GM23248 (cell line): ENCODE data around the gene FSTL4. TPM values are rescaled to one million over a fixed set of nuclear protein-coding genes. Genes with fewer than 3 reads are reported as not detected.

ENCODE experiments used
- DNase-seq: peaks from one replicate; pipeline ENCODE4 v3.0.0-alpha.2; 2015
- H2AFZ ChIP-seq: fragments of 200-600 bp; sonication (generic); 2 replicates; pipeline ENCODE4 v1.6.1; 2016; ENCODE audit warnings: antibody characterized with exemption
- H3F3A ChIP-seq: fragments of 200-600 bp; sonication (generic); 2 replicates; pipeline ENCODE4 v1.6.1; 2016; ENCODE audit warnings: mild to moderate bottlenecking, antibody characterized with exemption, mixed run types; ENCODE audit not compliant: insufficient read depth
- H3K27ac ChIP-seq: fragments of 200-600 bp; sonication (generic); 2 replicates; pipeline ENCODE4 v1.5.1; 2016; ENCODE audit warnings: mild to moderate bottlenecking
- H3K27me3 ChIP-seq: fragments of 200-600 bp; sonication (generic); replicated peaks from 2 replicates; pipeline ENCODE4 v1.6.1; 2016; ENCODE audit warnings: mild to moderate bottlenecking; ENCODE audit not compliant: insufficient read depth
- H3K36me3 ChIP-seq: fragments of 200-600 bp; sonication (generic); 2 replicates; pipeline ENCODE4 v1.6.1; 2016; ENCODE audit warnings: low read depth, mild to moderate bottlenecking
- H3K4me1 ChIP-seq: fragments of 200-600 bp; sonication (generic); 2 replicates; pipeline ENCODE4 v1.6.1; 2016; ENCODE audit warnings: mild to moderate bottlenecking; ENCODE audit not compliant: insufficient read depth
- H3K4me2 ChIP-seq: fragments of 200-600 bp; sonication (generic); one replicate; pipeline ENCODE4 v1.6.1; 2016; ENCODE audit warnings: mild to moderate bottlenecking; ENCODE audit not compliant: unreplicated experiment
- H3K4me3 ChIP-seq: fragments of 200-600 bp; sonication (generic); 2 replicates; pipeline ENCODE4 v1.5.1; 2016; ENCODE audit warnings: mild to moderate bottlenecking
- H3K79me2 ChIP-seq: fragments of 200-600 bp; sonication (generic); 2 replicates; pipeline ENCODE4 v1.6.1; 2016; ENCODE audit warnings: mild to moderate bottlenecking; ENCODE audit not compliant: insufficient read depth
- H3K9ac ChIP-seq: fragments of 200-600 bp; sonication (generic); 2 replicates; pipeline ENCODE4 v1.6.1; 2016; ENCODE audit warnings: mild to moderate bottlenecking
- H3K9me2 ChIP-seq: fragments of 200-600 bp; sonication (generic); 2 replicates; pipeline ENCODE4 v1.6.1; 2016; ENCODE audit warnings: mixed run types, mild to moderate bottlenecking, moderate library complexity; ENCODE audit not compliant: insufficient read depth
- H3K9me3 ChIP-seq: fragments of 200-600 bp; sonication (generic); one replicate; pipeline ENCODE4 v1.6.1; 2017; ENCODE audit warnings: low read depth
- H4K20me1 ChIP-seq: fragments of 200-600 bp; sonication (generic); 2 replicates; pipeline ENCODE4 v1.6.0; 2016; ENCODE audit not compliant: insufficient read depth
- EZH2 ChIP-seq: fragments of 200-600 bp; sonication (generic); IDR thresholded peaks from 2 replicates; pipeline ENCODE4 v1.6.1; 2018; ENCODE audit warnings: antibody characterized with exemption, mild to moderate bottlenecking; ENCODE audit not compliant: insufficient read depth, poor library complexity, severe bottlenecking
- EZH2phosphoT487 ChIP-seq: fragments of 200-600 bp; sonication (generic); IDR thresholded peaks from 2 replicates; pipeline ENCODE4 v1.6.1; 2018; ENCODE audit warnings: antibody characterized with exemption, moderate library complexity, mild to moderate bottlenecking, low read depth; ENCODE audit not compliant: insufficient read depth
- WGBS, 2 experiments: methylation state at CpG; one replicate each; pipeline ENCODE4 v1.1.6; 2015 to 2017; ENCODE audit warnings: low lambda C conversion rate in 2 of 2, low coverage in 1 of 2; ENCODE audit errors: missing lambda C conversion rate in 2 of 2; 5-methylcytosine and 5-hydroxymethylcytosine counted together
- in situ Hi-C: fragments of 300-500 bp; cut with MboI; formaldehyde crosslinking; loops from 2 replicates; pipeline ENCODE4 v1.15.0; 2020
- polyA plus RNA-seq: library from polyadenylated mRNA; unstranded; fragments of >200 nt; fragmentation: Nextera tagmentation; extraction: Ambion mirVana; gene quantifications from 2 replicates; pipeline ENCODE4 v1.2.1, GENCODE V29; 2016
- total RNA-seq: library from RNA; depleted of rRNA; stranded (reverse); fragments of >200 nt; shearing (Covaris generic); gene quantifications from 2 replicates; pipeline ENCODE4 v1.2.3, GENCODE V29; 2014

FSTL4 gene
- total and polyA plus RNA-seq, 2 experiments from 2014 or later = not detected

GRCh38 chr5:133362438-133362837, 249.9 kb downstream of the FSTL4 start:
- H2AFZ ChIP-seq = no peak overlapping the region
- 54 to 55% methylated on average over 7 of the region's 7 CpGs for WGBS, 2 experiments
- H3K4me3 ChIP-seq = no peak overlapping the region
- no peaks in the 10 kb centered on the region for H3K36me3 ChIP-seq
- no peak overlapping the region for H3K27ac ChIP-seq
- H3K27me3 ChIP-seq = peaks cover 9% of the 10 kb centered on the region; the same call in 1 of the 2 replicates
- H3K4me1 ChIP-seq = no peaks in the 10 kb centered on the region
- in situ Hi-C loops = no loop called here
- no peaks in the 10 kb centered on the region for H3K9me2 ChIP-seq
- H3K9ac ChIP-seq = no peak overlapping the region
- no peak for TF ChIP-seq EZH2
- DNase-seq = no peak
- no peaks in the 10 kb centered on the region for H3K9me3 ChIP-seq
- no peak overlapping the region for H3K4me2 ChIP-seq
- H4K20me1 ChIP-seq = no peaks in the 10 kb centered on the region
- no peaks in the 10 kb centered on the region for H3F3A ChIP-seq
- H3K79me2 ChIP-seq = no peaks in the 10 kb centered on the region

- no peak overlapping the region for H3K4me3 ChIP-seq
- H3K9me2 ChIP-seq = no peaks in the 10 kb centered on the region
- no peak overlapping the region for H3K9ac ChIP-seq
- H3K79me2 ChIP-seq = no peaks in the 10 kb centered on the region
- DNase-seq = no peak
- H4K20me1 ChIP-seq = no peaks in the 10 kb centered on the region
- H3K36me3 ChIP-seq = no peaks in the 10 kb centered on the region
- H3F3A ChIP-seq = no peaks in the 10 kb centered on the region
- no peak overlapping the region for H3K4me2 ChIP-seq
- TF ChIP-seq EZH2phosphoT487 (no peak), EZH2 (no peak)
- no peak overlapping the region for H2AFZ ChIP-seq
- no peaks in the 10 kb centered on the region for H3K4me1 ChIP-seq
- in situ Hi-C loops = no loop called here
- 24 to 40% methylated on average over 1 of the region's 1 CpG for WGBS, 2 experiments
- peaks cover 7% of the 10 kb centered on the region; the same call in 1 of the 2 replicates for H3K27me3 ChIP-seq
- no peak overlapping the region for H3K27ac ChIP-seq
- H3K9me3 ChIP-seq = no peaks in the 10 kb centered on the region
Observed at GRCh38 chr5:133361922-133362321, 250.4 kb downstream of the FSTL4 start.

GRCh38 chr5:133360693-133361472, 251.5 kb downstream of the FSTL4 start:
- WGBS, 2 experiments = 63% methylated on average over 18 of the region's 18 CpGs
- Histone ChIP-seq H3K9ac (no peak overlapping the region), H3K36me3 (no peaks in the 10 kb centered on the region), H3K4me2 (no peak overlapping the region), H3K9me2 (no peaks in the 10 kb centered on the region), H3K27me3 (peaks cover 7% of the 10 kb centered on the region; the same call in 1 of the 2 replicates), H3K9me3 (no peaks in the 10 kb centered on the region), H2AFZ (no peak overlapping the region), H3F3A (no peaks in the 10 kb centered on the region), H3K79me2 (no peaks in the 10 kb centered on the region), H3K4me1 (no peaks in the 10 kb centered on the region), H3K4me3 (no peak overlapping the region), H3K27ac (no peak overlapping the region), H4K20me1 (no peaks in the 10 kb centered on the region)
- in situ Hi-C loops = no loop called here
- no peak for TF ChIP-seq EZH2
- TF ChIP-seq EZH2phosphoT487 = no peak
- no peak for DNase-seq

GRCh38 chr5:133359861-133360260, 252.5 kb downstream of the FSTL4 start:
- Histone ChIP-seq H3K27ac (no peak overlapping the region), H3K79me2 (no peaks in the 10 kb centered on the region), H3K9ac (no peak overlapping the region), H2AFZ (no peak overlapping the region), H3K4me3 (no peak overlapping the region), H3K4me1 (no peaks in the 10 kb centered on the region), H3F3A (no peaks in the 10 kb centered on the region), H3K36me3 (no peaks in the 10 kb centered on the region), H3K27me3 (peaks cover 7% of the 10 kb centered on the region; the same call in 1 of the 2 replicates), H4K20me1 (no peaks in the 10 kb centered on the region), H3K9me3 (no peaks in the 10 kb centered on the region), H3K9me2 (no peaks in the 10 kb centered on the region), H3K4me2 (no peak overlapping the region)
- TF ChIP-seq EZH2 = no peak
- in situ Hi-C loops = no loop called here
- WGBS, 2 experiments = 44 to 46% methylated on average over 8 of the region's 8 CpGs
- DNase-seq = no peak
